Fibroblast of lung (primary cell): ENCODE data around the gene SYT13. TPM values are rescaled to one million over a fixed set of nuclear protein-coding genes. Genes with fewer than 3 reads are reported as not detected.

Experiments used
- DNase-seq, 2 donors: peaks; one replicate each; pipeline versions ENCODE4 v3.0.0 to v3.0.0-alpha.2; 2010; ENCODE audit warnings: low read depth in 2 of 2
- H2AFZ ChIP-seq: 2 replicates; pipeline ENCODE4 v1.5.1; 2012; ENCODE audit warnings: low read length, control low read depth, inconsistent platforms
- H3K27ac ChIP-seq: 2 replicates; pipeline ENCODE4 v1.5.1; 2011; ENCODE audit warnings: low read length, control low read depth; ENCODE audit not compliant: insufficient read depth
- H3K27me3 ChIP-seq: 2 replicates; pipeline ENCODE4 v1.5.1; 2011; ENCODE audit warnings: mild to moderate bottlenecking, low read length; ENCODE audit not compliant: control insufficient read depth, insufficient read depth
- H3K36me3 ChIP-seq: 2 replicates; pipeline ENCODE4 v1.5.1; 2011; ENCODE audit warnings: low read length; ENCODE audit not compliant: control insufficient read depth, insufficient read depth
- H3K4me1 ChIP-seq: 2 replicates; pipeline ENCODE4 v1.5.1; 2011; ENCODE audit warnings: low read length; ENCODE audit not compliant: control insufficient read depth, insufficient read depth; ENCODE audit errors: extremely low read depth
- H3K4me2 ChIP-seq: 2 replicates; pipeline ENCODE4 v1.5.1; 2011; ENCODE audit warnings: low read length, control low read depth; ENCODE audit not compliant: insufficient read depth; ENCODE audit errors: extremely low read depth
- H3K4me3 ChIP-seq, 4 experiments: fragments of 200-600 bp in 1 of 4; sonication (generic) in 1 of 4; replicated peaks in 1 of 4; 2 replicates each; pipeline ENCODE4 v1.5.1; 2011 to 2016; ENCODE audit warnings: low read length in 4 of 4, low read depth in 3 of 4, mild to moderate bottlenecking in 3 of 4, control low read depth in 2 of 4, inconsistent platforms in 1 of 4, mixed read lengths in 1 of 4; ENCODE audit not compliant: insufficient read depth in 1 of 4; ENCODE audit errors: control extremely low read depth in 1 of 4
- H3K79me2 ChIP-seq: 2 replicates; pipeline ENCODE4 v1.5.1; 2012; ENCODE audit warnings: mild to moderate bottlenecking, low read length, inconsistent platforms; ENCODE audit not compliant: control insufficient read depth, insufficient read depth
- H3K9ac ChIP-seq: 2 replicates; pipeline ENCODE4 v1.5.1; 2011; ENCODE audit warnings: mild to moderate bottlenecking, low read length, control low read depth; ENCODE audit not compliant: insufficient read depth
- H3K9me3 ChIP-seq: 2 replicates; pipeline ENCODE4 v1.5.1; 2012; ENCODE audit warnings: low read depth, low read length; ENCODE audit not compliant: control insufficient read depth, insufficient read depth
- H4K20me1 ChIP-seq: 2 replicates; pipeline ENCODE4 v1.5.1; 2011; ENCODE audit warnings: low read length; ENCODE audit not compliant: control insufficient read depth, insufficient read depth; ENCODE audit errors: extremely low read depth
- EZH2 ChIP-seq: IDR thresholded peaks from 2 replicates; pipeline ENCODE4 v1.5.1; 2012; ENCODE audit warnings: low read length, control low read depth, mild to moderate bottlenecking; ENCODE audit errors: missing control alignments
- polyA plus RNA-seq, 2 donors: library from polyadenylated mRNA; depleted of rRNA in 1 of 2; stranded (reverse) in 1 of 2; unstranded in 1 of 2; fragments of >200 nt; gene quantifications; 2 replicates each; pipeline ENCODE4 v1.2.1, GENCODE V29; 2011 to 2012; ENCODE audit warnings: missing spikeins in 1 of 2
- total RNA-seq: library from RNA; depleted of rRNA; stranded (reverse); fragments of >200 nt; gene quantifications from 2 replicates; pipeline ENCODE4 v1.2.1, GENCODE V29; 2014
- TF ChIP-seq, protein P1 (sequence below), 2 donors: IDR thresholded peaks in 1 of 2; conservative IDR thresholded peaks in 1 of 2; 1 replicate in 1 of 2; 2 replicates in 1 of 2; pipeline ENCODE4 v1.5.1; 2011 to 2012; ENCODE audit warnings: low read length in 2 of 2, control low read depth in 1 of 2, inconsistent platforms in 1 of 2, low read depth in 1 of 2, mild to moderate bottlenecking in 1 of 2

The SYT13 gene
- total and polyA plus RNA-seq, 2 donors (not counting 1 experiment from before 2014, with no cell fraction given), result not detected

DNA sequence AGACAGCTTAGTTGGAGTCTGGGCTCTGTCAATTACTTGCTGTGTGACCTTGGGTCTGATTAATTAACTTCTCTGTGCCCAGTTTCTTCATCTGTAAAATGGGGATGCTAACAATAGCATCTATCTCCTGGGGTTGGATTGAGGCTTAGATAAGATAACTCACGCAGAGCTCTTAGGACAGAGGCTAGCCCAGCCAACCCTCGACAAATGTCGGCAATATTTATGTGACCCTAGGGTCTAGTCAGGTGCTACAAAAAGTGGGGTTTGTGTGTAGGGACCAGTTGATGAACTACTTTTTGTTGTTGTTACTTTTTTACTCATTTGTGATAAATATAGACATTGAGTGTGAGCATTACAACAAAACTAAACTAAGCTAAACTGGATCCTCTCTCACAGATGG lies 22.4 kb downstream of the SYT13 start:
- H4K20me1 ChIP-seq, result no peaks in the 10 kb centered on the region
- H3K9me3 ChIP-seq, result no peaks in the 10 kb centered on the region
- H3K4me1 ChIP-seq, result peaks cover 3% of the 10 kb centered on the region
- no peaks in the 10 kb centered on the region for H3K27me3 ChIP-seq
- TF ChIP-seq EZH2, result no peak
- TF ChIP-seq, protein P1, sequence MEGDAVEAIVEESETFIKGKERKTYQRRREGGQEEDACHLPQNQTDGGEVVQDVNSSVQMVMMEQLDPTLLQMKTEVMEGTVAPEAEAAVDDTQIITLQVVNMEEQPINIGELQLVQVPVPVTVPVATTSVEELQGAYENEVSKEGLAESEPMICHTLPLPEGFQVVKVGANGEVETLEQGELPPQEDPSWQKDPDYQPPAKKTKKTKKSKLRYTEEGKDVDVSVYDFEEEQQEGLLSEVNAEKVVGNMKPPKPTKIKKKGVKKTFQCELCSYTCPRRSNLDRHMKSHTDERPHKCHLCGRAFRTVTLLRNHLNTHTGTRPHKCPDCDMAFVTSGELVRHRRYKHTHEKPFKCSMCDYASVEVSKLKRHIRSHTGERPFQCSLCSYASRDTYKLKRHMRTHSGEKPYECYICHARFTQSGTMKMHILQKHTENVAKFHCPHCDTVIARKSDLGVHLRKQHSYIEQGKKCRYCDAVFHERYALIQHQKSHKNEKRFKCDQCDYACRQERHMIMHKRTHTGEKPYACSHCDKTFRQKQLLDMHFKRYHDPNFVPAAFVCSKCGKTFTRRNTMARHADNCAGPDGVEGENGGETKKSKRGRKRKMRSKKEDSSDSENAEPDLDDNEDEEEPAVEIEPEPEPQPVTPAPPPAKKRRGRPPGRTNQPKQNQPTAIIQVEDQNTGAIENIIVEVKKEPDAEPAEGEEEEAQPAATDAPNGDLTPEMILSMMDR (conservative IDR thresholded peaks at IDR 0.05 in 1 of 2, IDR thresholded peaks at IDR 0.05 in 1 of 2; ENCODE audit: low read depth in 1 of 2, low read length in 2 of 2), result no peak
- no peaks in the 10 kb centered on the region for H3K36me3 ChIP-seq
- no peak overlapping the region for H3K9ac ChIP-seq
- H3K4me2 ChIP-seq, result no peak overlapping the region
- H3K4me3 ChIP-seq, result no peak overlapping the region
- no peak overlapping the region for H2AFZ ChIP-seq
- H3K79me2 ChIP-seq, result no peaks in the 10 kb centered on the region
- DNase-seq, result no peak
- no peak overlapping the region for H3K27ac ChIP-seq

DNA sequence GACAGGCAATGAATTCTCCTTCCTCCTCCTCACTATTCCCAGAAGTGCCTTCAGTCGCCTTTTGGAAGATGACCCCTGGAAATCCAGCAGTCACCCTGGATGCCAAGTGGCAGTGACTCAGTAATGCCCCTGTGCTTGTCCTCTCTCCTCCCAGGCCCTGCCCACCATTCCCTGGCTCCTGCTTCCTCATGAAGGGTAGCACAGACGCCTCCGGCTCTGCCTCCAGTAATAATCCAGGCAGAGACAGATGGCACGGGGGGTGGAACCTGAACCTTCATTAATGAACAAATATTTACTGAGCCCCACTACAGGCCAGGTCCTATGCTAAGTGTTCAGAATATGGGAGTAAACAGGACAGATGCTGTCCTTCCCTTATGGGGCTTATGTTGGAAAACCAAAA lies 23.2 kb downstream of the SYT13 start:
- H3K79me2 ChIP-seq, result no peaks in the 10 kb centered on the region
- no peaks in the 10 kb centered on the region for H3K36me3 ChIP-seq
- H3K27ac ChIP-seq, result no peak overlapping the region
- no peak overlapping the region for H3K4me3 ChIP-seq
- TF ChIP-seq EZH2, result no peak
- TF ChIP-seq, protein P1 (conservative IDR thresholded peaks at IDR 0.05 in 1 of 2, IDR thresholded peaks at IDR 0.05 in 1 of 2; ENCODE audit: low read depth in 1 of 2, low read length in 2 of 2), result no peak
- peaks cover 3% of the 10 kb centered on the region for H3K4me1 ChIP-seq
- no peak overlapping the region for H3K4me2 ChIP-seq
- no peak overlapping the region for H3K9ac ChIP-seq
- H3K9me3 ChIP-seq, result no peaks in the 10 kb centered on the region
- no peaks in the 10 kb centered on the region for H3K27me3 ChIP-seq
- H4K20me1 ChIP-seq, result no peaks in the 10 kb centered on the region
- DNase-seq, result no peak
- H2AFZ ChIP-seq, result no peak overlapping the region

DNA sequence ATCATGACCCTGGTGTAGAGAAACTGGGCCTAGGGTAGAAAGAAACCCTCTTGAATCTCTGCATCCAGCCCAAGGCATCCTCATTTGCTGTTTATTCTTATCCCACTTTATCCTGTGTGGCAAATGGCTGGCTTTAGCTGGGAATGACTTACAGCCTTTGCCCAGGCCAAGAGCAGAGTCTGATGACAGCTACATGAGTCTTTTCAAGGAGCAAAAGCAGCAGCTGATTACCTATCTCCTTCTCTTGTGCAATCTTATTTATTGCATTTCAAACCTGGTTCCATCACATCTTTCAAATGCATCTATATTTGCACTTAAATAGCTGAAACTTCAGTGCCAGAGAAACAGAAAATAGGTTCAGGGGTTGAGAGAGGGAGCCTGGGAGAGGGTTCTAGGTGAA lies 26.1 kb downstream of the SYT13 start:
- H3K27me3 ChIP-seq, result no peaks in the 10 kb centered on the region
- H3K4me1 ChIP-seq, result peaks cover 1% of the 10 kb centered on the region
- H4K20me1 ChIP-seq, result no peaks in the 10 kb centered on the region
- H3K9ac ChIP-seq, result no peak overlapping the region
- H3K36me3 ChIP-seq, result no peaks in the 10 kb centered on the region
- H3K4me3 ChIP-seq, result no peak overlapping the region
- DNase-seq, result no peak
- H3K27ac ChIP-seq, result no peak overlapping the region
- H3K9me3 ChIP-seq, result no peaks in the 10 kb centered on the region
- TF ChIP-seq, protein P1 (conservative IDR thresholded peaks at IDR 0.05 in 1 of 2, IDR thresholded peaks at IDR 0.05 in 1 of 2; ENCODE audit: low read depth in 1 of 2, low read length in 2 of 2), result no peak
- TF ChIP-seq EZH2, result no peak
- H3K79me2 ChIP-seq, result no peaks in the 10 kb centered on the region
- H3K4me2 ChIP-seq, result no peak overlapping the region
- H2AFZ ChIP-seq, result no peak overlapping the region
